Body of pancreas (tissue), 4 donors: ENCODE data around the gene CSMD2.

Experiments
- POLR2A ChIP-seq, 3 donors: fragments of 450-650 bp; IDR thresholded peaks; one replicate each; pipeline ENCODE4 v1.6.1; 2016; ENCODE audit warnings: antibody characterized with exemption in 3 of 3, mild to moderate bottlenecking in 2 of 3
- TF ChIP-seq, protein P1 (sequence below), 7 experiments: fragments of 450-650 bp in 4 of 7; fragments of 200-600 bp in 3 of 7; sonication (generic) in 3 of 7; IDR thresholded peaks; one replicate each; pipeline ENCODE4 v1.5.1; 2016 to 2019; ENCODE audit warnings: antibody characterized with exemption in 7 of 7

- no peak for TF ChIP-seq POLR2A (IDR thresholded peaks at IDR 0.05)
- TF ChIP-seq, protein P1, sequence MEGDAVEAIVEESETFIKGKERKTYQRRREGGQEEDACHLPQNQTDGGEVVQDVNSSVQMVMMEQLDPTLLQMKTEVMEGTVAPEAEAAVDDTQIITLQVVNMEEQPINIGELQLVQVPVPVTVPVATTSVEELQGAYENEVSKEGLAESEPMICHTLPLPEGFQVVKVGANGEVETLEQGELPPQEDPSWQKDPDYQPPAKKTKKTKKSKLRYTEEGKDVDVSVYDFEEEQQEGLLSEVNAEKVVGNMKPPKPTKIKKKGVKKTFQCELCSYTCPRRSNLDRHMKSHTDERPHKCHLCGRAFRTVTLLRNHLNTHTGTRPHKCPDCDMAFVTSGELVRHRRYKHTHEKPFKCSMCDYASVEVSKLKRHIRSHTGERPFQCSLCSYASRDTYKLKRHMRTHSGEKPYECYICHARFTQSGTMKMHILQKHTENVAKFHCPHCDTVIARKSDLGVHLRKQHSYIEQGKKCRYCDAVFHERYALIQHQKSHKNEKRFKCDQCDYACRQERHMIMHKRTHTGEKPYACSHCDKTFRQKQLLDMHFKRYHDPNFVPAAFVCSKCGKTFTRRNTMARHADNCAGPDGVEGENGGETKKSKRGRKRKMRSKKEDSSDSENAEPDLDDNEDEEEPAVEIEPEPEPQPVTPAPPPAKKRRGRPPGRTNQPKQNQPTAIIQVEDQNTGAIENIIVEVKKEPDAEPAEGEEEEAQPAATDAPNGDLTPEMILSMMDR (IDR thresholded peaks at IDR 0.05): no peak
These were observed 648.0 kb downstream of the CSMD2 start for GRCh38 chr1:33516891-33517567.
